IMR-90 (cell line): Measurements from ENCODE around the gene GPER1. TPM values are rescaled to one million over a fixed set of nuclear protein-coding genes. Genes with fewer than 3 reads are reported as not detected.

Experiments used
- ATAC-seq: fragments of 200-7000 bp; cut with Tn5 transposase; 2 replicates; pipeline ENCODE4 v1.9.1; 2020; ENCODE audit warnings: low read depth, mild to moderate bottlenecking, moderate library complexity
- BruUV-seq: library from RNA; stranded (reverse); fragments of 400-500 nt; replicated peaks from 2 replicates; lab custom pipeline; 2021; lab: Mats Ljungman, UMichigan
- CTCF ChIA-PET: fragments of 300-600 bp; formaldehyde crosslinking; extraction: SDS; loops from one replicate; lab custom pipeline; 2021; ENCODE audit warnings: antibody characterized with exemption; lab: Yijun Ruan, JAX
- POLR2A ChIA-PET: fragments of 300-600 bp; sonication (Branson Sonifier 250); formaldehyde crosslinking; loops from one replicate; lab custom pipeline; 2022; ENCODE audit warnings: antibody characterized with exemption; ENCODE audit not compliant: unreplicated experiment; lab: Charles Lee
- DNase-seq: peaks from one replicate; pipeline ENCODE4 v3.0.0; 2013
- H2AFZ ChIP-seq: replicated peaks from 2 replicates; pipeline ENCODE3; 2013; ENCODE audit warnings: low read length, mild to moderate bottlenecking; ENCODE audit not compliant: poor library complexity
- H2AK5ac ChIP-seq: 2 replicates; pipeline ENCODE4 v1.6.1; 2013; ENCODE audit warnings: low read depth, low read length, inconsistent platforms
- H2AK9ac ChIP-seq: replicated peaks from 2 replicates; pipeline ENCODE3; 2013; ENCODE audit warnings: mild to moderate bottlenecking, low read depth, low read length, moderate library complexity; ENCODE audit not compliant: poor library complexity
- H2BK120ac ChIP-seq: 2 replicates; pipeline ENCODE4 v1.6.1; 2013; ENCODE audit warnings: low read depth, low read length, inconsistent platforms
- H2BK15ac ChIP-seq: 3 replicates; pipeline ENCODE4 v1.6.1; 2013; ENCODE audit warnings: low read depth, low read length, inconsistent platforms
- H2BK20ac ChIP-seq: 2 replicates; pipeline ENCODE4 v1.6.1; 2013; ENCODE audit warnings: low read depth, mild to moderate bottlenecking, inconsistent platforms, low read length, moderate library complexity
- H2BK5ac ChIP-seq: 2 replicates; pipeline ENCODE4 v1.6.1; 2013; ENCODE audit warnings: mild to moderate bottlenecking, low read depth, low read length, inconsistent platforms; ENCODE audit not compliant: poor library complexity, severe bottlenecking
- H3K14ac ChIP-seq: replicated peaks from 2 replicates; pipeline ENCODE4 v1.6.1; 2013; ENCODE audit warnings: low read depth, low read length, inconsistent platforms
- H3K18ac ChIP-seq: 2 replicates; pipeline ENCODE4 v1.6.1; 2013; ENCODE audit warnings: low read depth, low read length, control low read depth
- H3K23ac ChIP-seq: 2 replicates; pipeline ENCODE4 v1.6.1; 2013; ENCODE audit warnings: low read depth, low read length, inconsistent platforms
- H3K27ac ChIP-seq: 2 replicates; pipeline ENCODE4 v1.5.1; 2013; ENCODE audit warnings: mild to moderate bottlenecking, control low read depth, low read length; ENCODE audit not compliant: insufficient read depth
- H3K27me3 ChIP-seq: 2 replicates; pipeline ENCODE4 v1.6.1; 2013; ENCODE audit warnings: low read length; ENCODE audit not compliant: control insufficient read depth, insufficient read depth
- H3K36me3 ChIP-seq: 2 replicates; pipeline ENCODE4 v1.6.1; 2013; ENCODE audit warnings: low read length, mixed read lengths; ENCODE audit not compliant: control insufficient read depth, insufficient read depth
- H3K4ac ChIP-seq: 2 replicates; pipeline ENCODE4 v1.6.1; 2013; ENCODE audit warnings: low read depth, low read length, inconsistent platforms
- H3K4me1 ChIP-seq: 2 replicates; pipeline ENCODE4 v1.6.1; 2013; ENCODE audit warnings: low read length, mixed read lengths; ENCODE audit not compliant: control insufficient read depth, insufficient read depth
- H3K4me2 ChIP-seq: 2 replicates; pipeline ENCODE4 v1.6.1; 2013; ENCODE audit warnings: low read depth, mild to moderate bottlenecking, control low read depth, low read length, moderate library complexity
- H3K4me3 ChIP-seq: 2 replicates; pipeline ENCODE4 v1.5.1; 2013; ENCODE audit warnings: low read depth, mild to moderate bottlenecking, control low read depth, low read length, moderate library complexity; ENCODE audit not compliant: insufficient read depth
- H3K56ac ChIP-seq: 2 replicates; pipeline ENCODE4 v1.6.1; 2013; ENCODE audit warnings: low read length, inconsistent platforms; ENCODE audit not compliant: insufficient read depth; ENCODE audit errors: extremely low read depth
- H3K79me1 ChIP-seq, 2 experiments: 2 replicates each; pipeline ENCODE4 v1.6.1; 2013; ENCODE audit warnings: low read length in 2 of 2, inconsistent platforms in 1 of 2, low read depth in 1 of 2
- H3K9ac ChIP-seq: 2 replicates; pipeline ENCODE4 v1.6.1; 2013; ENCODE audit warnings: low read depth, low read length, control low read depth
- H3K9me1 ChIP-seq: 2 replicates; pipeline ENCODE4 v1.6.1; 2013; ENCODE audit warnings: low read length, inconsistent platforms; ENCODE audit not compliant: insufficient read depth
- H3K9me3 ChIP-seq: 2 replicates; pipeline ENCODE4 v1.6.1; 2013; ENCODE audit warnings: low read length; ENCODE audit not compliant: control insufficient read depth, insufficient read depth
- H4K20me1 ChIP-seq: 2 replicates; pipeline ENCODE4 v1.6.1; 2013; ENCODE audit warnings: low read length, inconsistent platforms; ENCODE audit not compliant: insufficient read depth
- H4K5ac ChIP-seq: 2 replicates; pipeline ENCODE4 v1.6.1; 2013; ENCODE audit warnings: mild to moderate bottlenecking, low read depth, low read length, control low read depth
- H4K8ac ChIP-seq, 2 experiments: 2 replicates each; pipeline ENCODE4 v1.6.1; 2013; ENCODE audit warnings: low read depth in 2 of 2, low read length in 2 of 2, control low read depth in 1 of 2, inconsistent platforms in 1 of 2
- H4K91ac ChIP-seq: 2 replicates; pipeline ENCODE4 v1.6.1; 2013; ENCODE audit warnings: low read depth, low read length, inconsistent platforms; ENCODE audit not compliant: insufficient read depth
- CEBPB ChIP-seq: IDR thresholded peaks from 2 replicates; pipeline ENCODE4 v1.6.1; 2012; ENCODE audit warnings: low read depth, low read length, improper control_type of control experiment
- MAFK ChIP-seq: IDR thresholded peaks from 2 replicates; pipeline ENCODE4 v1.6.1; 2012; ENCODE audit warnings: low read depth, low read length, improper control_type of control experiment
- MAZ ChIP-seq: IDR thresholded peaks from 2 replicates; pipeline ENCODE4 v1.6.1; 2012; ENCODE audit warnings: low read depth, mild to moderate bottlenecking, low read length, improper control_type of control experiment, moderate library complexity, borderline replicate concordance
- MXI1 ChIP-seq: IDR thresholded peaks from 2 replicates; pipeline ENCODE4 v1.6.1; 2012; ENCODE audit warnings: low read depth, mild to moderate bottlenecking, low read length, moderate library complexity, borderline replicate concordance
- WGBS, 2 experiments: methylation state at CpG; one replicate each; pipeline versions ENCODE4 v1.1.5 to v1.1.7; 2013; ENCODE audit warnings: missing lambda C conversion rate in 2 of 2; ENCODE audit not compliant: insufficient read length in 1 of 2; ENCODE audit errors: extremely low coverage in 2 of 2; 5-methylcytosine and 5-hydroxymethylcytosine counted together
- dilution Hi-C: fragments of 300-500 bp; cut with HindIII; formaldehyde crosslinking; loops from one replicate; pipeline ENCODE4 v1.14.3; 2018; ENCODE audit warnings: low sequenced_read_pairs; ENCODE audit not compliant: unreplicated experiment
- in situ Hi-C: fragments of 300-500 bp; cut with MboI; formaldehyde crosslinking; loops from 3 replicates; pipeline ENCODE4 v1.14.3; 2019; ENCODE audit warnings: low sequenced_read_pairs, inconsistent platforms, mixed read lengths
- intact Hi-C: fragments of 100-400 bp; cut with micrococcal nuclease; formaldehyde crosslinking; loops from 2 replicates; pipeline ENCODE4 v1.10.0; 2022
- polyA plus RNA-seq, 3 experiments: library from polyadenylated mRNA; depleted of rRNA; stranded (reverse); fragments of >200 nt; gene quantifications; 2 replicates each; pipeline ENCODE4 v1.2.3, GENCODE V29; 2012; ENCODE audit warnings: low replicate concordance in 1 of 3
- total RNA-seq: library from RNA; depleted of rRNA; stranded (reverse); fragments of >200 nt; gene quantifications from 2 replicates; pipeline ENCODE4 v1.2.3, GENCODE V29; 2012

GPER1 gene
- total and polyA plus RNA-seq, 2 of the 4 experiments (the other 2 are of a cell fraction): 2.0 to 5.8 TPM

DNA sequence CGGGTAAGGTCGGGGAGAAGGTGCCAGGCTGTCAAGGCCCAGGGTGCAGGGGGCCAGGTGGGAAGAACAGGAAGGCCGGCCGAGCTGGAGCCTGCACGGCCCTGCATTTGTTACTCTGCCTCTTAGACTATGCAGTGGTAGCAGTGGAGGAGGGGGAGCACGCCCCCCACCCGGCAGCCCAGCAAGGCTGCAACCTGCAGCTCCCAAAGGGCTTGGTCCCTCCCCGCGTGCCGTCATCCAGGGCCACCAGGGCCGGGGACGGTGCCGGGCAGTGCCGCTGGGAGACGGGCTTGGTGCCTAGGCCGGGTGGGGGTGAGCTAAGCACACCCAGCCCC lies 7.0 kb upstream of the GPER1 start:
- TF ChIP-seq CEBPB: no peak
- no peak for TF ChIP-seq MXI1
- TF ChIP-seq MAZ: no peak
- no peak for TF ChIP-seq MAFK
- BruUV-seq: no TSS peak
- H3K23ac ChIP-seq: no peak overlapping the region
- H2AK5ac ChIP-seq: no peak overlapping the region
- ChIA-PET CTCF (interaction anchor here (1.2 kb wide), 1 partner anchor 22 kb away, joined by 4 read pairs; no protein-coding TSS in a partner anchor), POLR2A (no interaction called here)
- H2BK120ac ChIP-seq: no peak overlapping the region
- H4K20me1 ChIP-seq: peaks cover 74% of the 10 kb centered on the region
- no peak overlapping the region for H2BK20ac ChIP-seq
- no peaks in the 10 kb centered on the region for H3K27me3 ChIP-seq
- in situ Hi-C loops: no loop called here
- H2AFZ ChIP-seq: no peak overlapping the region
- H4K91ac ChIP-seq: no peak overlapping the region
- H2AK9ac ChIP-seq: no peak overlapping the region
- H3K27ac ChIP-seq: no peak overlapping the region
- dilution Hi-C loops: no loop called here
- H3K9ac ChIP-seq: no peak overlapping the region
- 96% methylated on average over 13 of the region's 16 CpGs; no CpG with 5 or more reads in 1 of the 2 experiments for WGBS, 2 experiments
- no peak overlapping the region for H4K8ac ChIP-seq
- no peak overlapping the region for H4K5ac ChIP-seq
- intact Hi-C loops: no loop called here
- no peak overlapping the region for H3K14ac ChIP-seq
- H3K4me1 ChIP-seq: peaks cover 6% of the 10 kb centered on the region
- H3K79me1 ChIP-seq: peaks cover 0 to 5% of the 10 kb centered on the region in 2 experiments; a peak in 1 of 4 replicates
- DNase-seq (no peak), ATAC-seq (no peak)
- no peak overlapping the region for H3K4ac ChIP-seq
- no peak overlapping the region for H2BK15ac ChIP-seq
- H3K9me1 ChIP-seq: no peaks in the 10 kb centered on the region
- no peak overlapping the region for H3K4me2 ChIP-seq
- no peak overlapping the region for H3K18ac ChIP-seq
- H3K9me3 ChIP-seq: no peaks in the 10 kb centered on the region
- no peaks in the 10 kb centered on the region for H3K36me3 ChIP-seq
- H3K56ac ChIP-seq: no peak overlapping the region
- no peak overlapping the region for H3K4me3 ChIP-seq
- H2BK5ac ChIP-seq: no peak overlapping the region
